Gastroesophageal sphincter (tissue), 3 donors: ENCODE results near the gene EXO1.

Source experiments
- CTCF ChIP-seq, 4 experiments: fragments of 200-600 bp in 2 of 4; fragments of 450-650 bp in 2 of 4; sonication (generic) in 1 of 4; IDR thresholded peaks; one replicate each; pipeline ENCODE4 v1.5.1; 2017 to 2019; ENCODE audit warnings: antibody characterized with exemption in 4 of 4, mild to moderate bottlenecking in 2 of 4, moderate library complexity in 2 of 4
- EP300 ChIP-seq: sonication (generic); formaldehyde crosslinking; IDR thresholded peaks from one replicate; pipeline ENCODE4 v1.6.1; 2017; ENCODE audit warnings: antibody characterized with exemption, mild to moderate bottlenecking
- POLR2A ChIP-seq, 2 donors: fragments of 450-650 bp; IDR thresholded peaks; one replicate each; pipeline ENCODE4 v1.6.1; 2017; ENCODE audit warnings: antibody characterized with exemption in 2 of 2, mild to moderate bottlenecking in 2 of 2, moderate library complexity in 1 of 2
- POLR2AphosphoS5 ChIP-seq: sonication (generic); formaldehyde crosslinking; IDR thresholded peaks from one replicate; pipeline ENCODE4 v1.6.1; 2017; ENCODE audit warnings: antibody characterized with exemption

GRCh38 chr1:241894016-241894415 is 46.0 kb downstream of the EXO1 start:
- no peak for TF ChIP-seq CTCF (IDR thresholded peaks at IDR 0.05)
- TF ChIP-seq EP300, result no peak
- TF ChIP-seq POLR2A (IDR thresholded peaks at IDR 0.05), result no peak
- TF ChIP-seq POLR2AphosphoS5, result no peak
